Measurements from ENCODE around the gene ARPC4. TPM values are rescaled to one million over a fixed set of nuclear protein-coding genes. Genes with fewer than 3 reads are reported as not detected.
"Not testable (repeated sequence)": the region's sequence is repeated elsewhere in the genome, so short reads cannot be mapped to it uniquely, and the experiment has no call there.

ARPC4 gene
- total and polyA plus RNA-seq, 10 of the 15 experiments (the other 5 are each of a cell fraction or from before 2014, with no cell fraction given) = 42.0 to 354 (median 268) TPM

DNA sequence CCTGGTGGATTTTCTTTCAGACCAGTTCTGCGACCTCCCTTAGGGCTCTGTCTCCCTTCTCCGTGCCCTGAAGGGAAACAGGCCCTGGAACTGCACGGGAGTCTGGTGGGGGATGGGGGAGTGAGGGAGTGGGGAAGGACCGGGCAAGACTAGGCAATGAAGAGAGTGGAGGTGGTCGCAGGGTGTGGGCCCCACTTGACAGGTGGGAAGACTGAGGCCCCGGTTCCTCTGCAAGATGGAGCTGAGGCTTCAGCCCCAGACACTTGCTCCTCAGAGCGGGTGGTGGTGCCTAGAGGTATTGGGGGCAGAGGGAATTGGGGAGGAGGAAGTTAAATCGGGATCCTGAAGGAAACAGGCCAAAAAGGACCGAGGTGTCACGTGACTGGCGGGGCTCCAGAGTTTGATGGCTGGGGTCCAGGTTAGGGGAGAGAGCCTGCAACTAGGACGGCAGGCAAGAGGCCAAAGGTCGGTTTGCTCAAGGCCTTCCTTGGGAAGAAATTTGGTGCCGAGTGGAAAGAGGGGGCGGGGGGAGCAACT, 22.5 kb upstream of the ARPC4 start:
- intact Hi-C loops (cut with micrococcal nuclease; ENCODE audit: unreplicated experiment) (no loop called here), in situ Hi-C loops (cut with MboI) (no loop called here)
- TF ChIP-seq USF1 (IDR thresholded peaks at IDR 0.05; ENCODE audit: borderline replicate concordance, extremely low read length, insufficient read depth, low read depth, low read length) (peak; percentile 67), NR2C2 (IDR thresholded peaks at IDR 0.05; ENCODE audit: borderline replicate concordance, control insufficient read depth, insufficient read length, low read depth) (no peak), SMAD1 (IDR thresholded peaks at IDR 0.05; ENCODE audit: low read depth, partially characterized antibody) (no peak)
- TF ChIP-seq, protein P1, sequence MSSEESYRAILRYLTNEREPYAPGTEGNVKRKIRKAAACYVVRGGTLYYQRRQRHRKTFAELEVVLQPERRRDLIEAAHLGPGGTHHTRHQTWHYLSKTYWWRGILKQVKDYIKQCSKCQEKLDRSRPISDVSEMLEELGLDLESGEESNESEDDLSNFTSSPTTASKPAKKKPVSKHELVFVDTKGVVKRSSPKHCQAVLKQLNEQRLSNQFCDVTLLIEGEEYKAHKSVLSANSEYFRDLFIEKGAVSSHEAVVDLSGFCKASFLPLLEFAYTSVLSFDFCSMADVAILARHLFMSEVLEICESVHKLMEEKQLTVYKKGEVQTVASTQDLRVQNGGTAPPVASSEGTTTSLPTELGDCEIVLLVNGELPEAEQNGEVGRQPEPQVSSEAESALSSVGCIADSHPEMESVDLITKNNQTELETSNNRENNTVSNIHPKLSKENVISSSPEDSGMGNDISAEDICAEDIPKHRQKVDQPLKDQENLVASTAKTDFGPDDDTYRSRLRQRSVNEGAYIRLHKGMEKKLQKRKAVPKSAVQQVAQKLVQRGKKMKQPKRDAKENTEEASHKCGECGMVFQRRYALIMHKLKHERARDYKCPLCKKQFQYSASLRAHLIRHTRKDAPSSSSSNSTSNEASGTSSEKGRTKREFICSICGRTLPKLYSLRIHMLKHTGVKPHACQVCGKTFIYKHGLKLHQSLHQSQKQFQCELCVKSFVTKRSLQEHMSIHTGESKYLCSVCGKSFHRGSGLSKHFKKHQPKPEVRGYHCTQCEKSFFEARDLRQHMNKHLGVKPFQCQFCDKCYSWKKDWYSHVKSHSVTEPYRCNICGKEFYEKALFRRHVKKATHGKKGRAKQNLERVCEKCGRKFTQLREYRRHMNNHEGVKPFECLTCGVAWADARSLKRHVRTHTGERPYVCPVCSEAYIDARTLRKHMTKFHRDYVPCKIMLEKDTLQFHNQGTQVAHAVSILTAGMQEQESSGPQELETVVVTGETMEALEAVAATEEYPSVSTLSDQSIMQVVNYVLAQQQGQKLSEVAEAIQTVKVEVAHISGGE (CRISPR knock-in tag; IDR thresholded peaks at IDR 0.05) = no peak
- TF ChIP-seq, protein P2, sequence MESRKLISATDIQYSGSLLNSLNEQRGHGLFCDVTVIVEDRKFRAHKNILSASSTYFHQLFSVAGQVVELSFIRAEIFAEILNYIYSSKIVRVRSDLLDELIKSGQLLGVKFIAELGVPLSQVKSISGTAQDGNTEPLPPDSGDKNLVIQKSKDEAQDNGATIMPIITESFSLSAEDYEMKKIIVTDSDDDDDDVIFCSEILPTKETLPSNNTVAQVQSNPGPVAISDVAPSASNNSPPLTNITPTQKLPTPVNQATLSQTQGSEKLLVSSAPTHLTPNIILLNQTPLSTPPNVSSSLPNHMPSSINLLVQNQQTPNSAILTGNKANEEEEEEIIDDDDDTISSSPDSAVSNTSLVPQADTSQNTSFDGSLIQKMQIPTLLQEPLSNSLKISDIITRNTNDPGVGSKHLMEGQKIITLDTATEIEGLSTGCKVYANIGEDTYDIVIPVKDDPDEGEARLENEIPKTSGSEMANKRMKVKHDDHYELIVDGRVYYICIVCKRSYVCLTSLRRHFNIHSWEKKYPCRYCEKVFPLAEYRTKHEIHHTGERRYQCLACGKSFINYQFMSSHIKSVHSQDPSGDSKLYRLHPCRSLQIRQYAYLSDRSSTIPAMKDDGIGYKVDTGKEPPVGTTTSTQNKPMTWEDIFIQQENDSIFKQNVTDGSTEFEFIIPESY (IDR thresholded peaks at IDR 0.05) = no peak
- CTCF ChIA-PET = no interaction called here
- SMC1A ChIA-PET (ENCODE audit: uncharacterized antibody, unreplicated experiment) = interaction anchor here (0.9 to 1.2 kb wide), 2 partner anchors 22 to 25 kb away, joined by 3 read pairs; partner anchors contain the start of genes ARPC4 and TADA3
- DNase-seq (ENCODE audit: low read depth, low spot score) (no peak), FAIRE-seq (no peak), ATAC-seq (no peak; the same call in 2 of the 3 replicates)
- RAD21 ChIA-PET (ENCODE audit: unreplicated experiment) = interaction anchor here (1.2 kb wide), 1 partner anchor 31 kb away, joined by 3 read pairs; no protein-coding TSS in a partner anchor
- Histone ChIP-seq H3K4me1 (ENCODE audit: control insufficient read depth, insufficient read depth, low read length) (no peaks in the 10 kb centered on the region; the same call in 1 of the 2 replicates), H3K36me3 (ENCODE audit: control insufficient read depth in 2 of 2, insufficient read depth in 2 of 2, low read length in 1 of 2) (no peaks in the 10 kb centered on the region), H3K79me2 (ENCODE audit: control insufficient read depth, insufficient read depth, low read length) (no peaks in the 10 kb centered on the region), H4K20me1 (ENCODE audit: control insufficient read depth, insufficient read depth) (no peaks in the 10 kb centered on the region), H3K27ac (ENCODE audit: control insufficient read depth, insufficient read depth) (no peak overlapping the region), H2AFZ (ENCODE audit: control insufficient read depth, low read depth, low read length) (peak overlapping the region; percentile 72; the same call in 1 of the 2 replicates), H3K9me3 (replicated peaks; ENCODE audit: control insufficient read depth, insufficient read depth, low read length) (no peaks in the 10 kb centered on the region), H3K4me2 (ENCODE audit: control insufficient read depth, insufficient read depth) (peak overlapping the region; percentile 68; the same call in 1 of the 2 replicates), H3K9ac (ENCODE audit: control insufficient read depth, insufficient read depth, low read length) (no peak overlapping the region), H3K27me3 (replicated peaks in 1 of 2; ENCODE audit: control insufficient read depth in 2 of 2, insufficient read depth in 2 of 2, low read length in 1 of 2) (peaks cover 0 to 2% of the 10 kb centered on the region in 2 experiments; a peak in 3 of 4 replicates), H3K4me3 (0 out of 2 replicates have a peak overlapping the region, but pooled peaks have one; percentile 1)
- WGBS (ENCODE audit: insufficient coverage, insufficient replicate concordance, low lambda C conversion rate, missing lambda C conversion rate) = 61% methylated on average over 15 of the region's 15 CpGs
- no TSS peak for BruUV-seq (replicated peaks)
- POLR2A ChIA-PET = interaction anchor here (1.1 kb wide), 1 partner anchor 13 kb away, joined by 5 read pairs; no protein-coding TSS in a partner anchor

DNA sequence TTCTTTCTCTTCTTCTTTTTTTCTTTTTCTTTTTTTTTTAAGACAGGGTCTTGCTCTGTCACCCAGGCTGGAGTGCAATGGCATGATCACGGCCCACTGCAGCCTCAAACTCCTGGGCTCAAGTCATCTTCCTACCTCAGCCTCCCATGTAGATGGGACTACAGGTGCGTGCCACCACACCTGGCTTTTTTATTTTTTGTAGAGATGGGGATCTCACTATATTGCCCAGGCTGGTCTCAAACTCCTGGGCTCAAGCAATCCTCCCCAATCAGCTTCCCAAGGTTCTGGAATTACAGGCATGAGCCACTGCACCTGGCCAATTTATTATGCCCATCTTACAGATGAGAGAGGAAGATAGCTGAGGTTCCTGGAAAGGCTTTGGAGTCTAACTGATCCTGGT, 21.9 kb upstream of the ARPC4 start:
- intact Hi-C loops (cut with micrococcal nuclease; ENCODE audit: unreplicated experiment); H3K79me2 ChIP-seq (ENCODE audit: control insufficient read depth, insufficient read depth, low read length); H3K27me3 ChIP-seq (replicated peaks in 1 of 2; ENCODE audit: control insufficient read depth in 2 of 2, insufficient read depth in 2 of 2, low read length in 1 of 2); H3K4me2 ChIP-seq (ENCODE audit: control insufficient read depth, insufficient read depth); RAD21 ChIA-PET (ENCODE audit: unreplicated experiment); DNase-seq (ENCODE audit: low read depth, low spot score); H2AFZ ChIP-seq (ENCODE audit: control insufficient read depth, low read depth, low read length); H3K4me1 ChIP-seq (ENCODE audit: control insufficient read depth, insufficient read depth, low read length); H3K36me3 ChIP-seq (ENCODE audit: control insufficient read depth in 2 of 2, insufficient read depth in 2 of 2, low read length in 1 of 2); H3K27ac ChIP-seq (ENCODE audit: control insufficient read depth, insufficient read depth); H3K4me3 ChIP-seq; BruUV-seq (replicated peaks); FAIRE-seq; H3K9me3 ChIP-seq (replicated peaks; ENCODE audit: control insufficient read depth, insufficient read depth, low read length); H3K9ac ChIP-seq (ENCODE audit: control insufficient read depth, insufficient read depth, low read length); in situ Hi-C loops (cut with MboI); H4K20me1 ChIP-seq (ENCODE audit: control insufficient read depth, insufficient read depth); ATAC-seq: not testable (repeated sequence)
- WGBS (ENCODE audit: insufficient coverage, insufficient replicate concordance, low lambda C conversion rate, missing lambda C conversion rate) = 96% methylated on average over 2 of the region's 2 CpGs
- SMC1A ChIA-PET (ENCODE audit: uncharacterized antibody, unreplicated experiment) = interaction anchor here (0.8 to 1.2 kb wide), 3 partner anchors 22 to 25 kb away, joined by 3 read pairs; partner anchors contain the start of genes ARPC4 and TADA3
- CTCF ChIA-PET = interaction anchor here (0.7 to 1.4 kb wide), 2 partner anchors 10 to 1890 kb away, joined by 3 read pairs; no protein-coding TSS in a partner anchor
- POLR2A ChIA-PET = interaction anchor here (0.5 to 1.0 kb wide), 3 partner anchors 11 to 27 kb away, joined by 3 to 6 read pairs (median 4); no protein-coding TSS in a partner anchor
